GM12874 (cell line): Measurements from ENCODE around the gene ADAM33.

Source experiments
- TF ChIP-seq, protein P1 (sequence below): IDR thresholded peaks from 2 replicates; pipeline ENCODE4 v1.5.1; 2011; ENCODE audit warnings: low read depth, mild to moderate bottlenecking, control low read depth, low read length, moderate library complexity; ENCODE audit not compliant: insufficient read depth

Gene ADAM33, protein sequence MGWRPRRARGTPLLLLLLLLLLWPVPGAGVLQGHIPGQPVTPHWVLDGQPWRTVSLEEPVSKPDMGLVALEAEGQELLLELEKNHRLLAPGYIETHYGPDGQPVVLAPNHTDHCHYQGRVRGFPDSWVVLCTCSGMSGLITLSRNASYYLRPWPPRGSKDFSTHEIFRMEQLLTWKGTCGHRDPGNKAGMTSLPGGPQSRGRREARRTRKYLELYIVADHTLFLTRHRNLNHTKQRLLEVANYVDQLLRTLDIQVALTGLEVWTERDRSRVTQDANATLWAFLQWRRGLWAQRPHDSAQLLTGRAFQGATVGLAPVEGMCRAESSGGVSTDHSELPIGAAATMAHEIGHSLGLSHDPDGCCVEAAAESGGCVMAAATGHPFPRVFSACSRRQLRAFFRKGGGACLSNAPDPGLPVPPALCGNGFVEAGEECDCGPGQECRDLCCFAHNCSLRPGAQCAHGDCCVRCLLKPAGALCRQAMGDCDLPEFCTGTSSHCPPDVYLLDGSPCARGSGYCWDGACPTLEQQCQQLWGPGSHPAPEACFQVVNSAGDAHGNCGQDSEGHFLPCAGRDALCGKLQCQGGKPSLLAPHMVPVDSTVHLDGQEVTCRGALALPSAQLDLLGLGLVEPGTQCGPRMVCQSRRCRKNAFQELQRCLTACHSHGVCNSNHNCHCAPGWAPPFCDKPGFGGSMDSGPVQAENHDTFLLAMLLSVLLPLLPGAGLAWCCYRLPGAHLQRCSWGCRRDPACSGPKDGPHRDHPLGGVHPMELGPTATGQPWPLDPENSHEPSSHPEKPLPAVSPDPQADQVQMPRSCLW

GRCh38 chr20:3681931-3682781, at the start of gene ADAM33:
Gene ADAM33, minus strand, starts transcription at chr20:3682010. Its CDS starts 6 bp downstream, at chr20:3682004.
- TF ChIP-seq, protein P1, sequence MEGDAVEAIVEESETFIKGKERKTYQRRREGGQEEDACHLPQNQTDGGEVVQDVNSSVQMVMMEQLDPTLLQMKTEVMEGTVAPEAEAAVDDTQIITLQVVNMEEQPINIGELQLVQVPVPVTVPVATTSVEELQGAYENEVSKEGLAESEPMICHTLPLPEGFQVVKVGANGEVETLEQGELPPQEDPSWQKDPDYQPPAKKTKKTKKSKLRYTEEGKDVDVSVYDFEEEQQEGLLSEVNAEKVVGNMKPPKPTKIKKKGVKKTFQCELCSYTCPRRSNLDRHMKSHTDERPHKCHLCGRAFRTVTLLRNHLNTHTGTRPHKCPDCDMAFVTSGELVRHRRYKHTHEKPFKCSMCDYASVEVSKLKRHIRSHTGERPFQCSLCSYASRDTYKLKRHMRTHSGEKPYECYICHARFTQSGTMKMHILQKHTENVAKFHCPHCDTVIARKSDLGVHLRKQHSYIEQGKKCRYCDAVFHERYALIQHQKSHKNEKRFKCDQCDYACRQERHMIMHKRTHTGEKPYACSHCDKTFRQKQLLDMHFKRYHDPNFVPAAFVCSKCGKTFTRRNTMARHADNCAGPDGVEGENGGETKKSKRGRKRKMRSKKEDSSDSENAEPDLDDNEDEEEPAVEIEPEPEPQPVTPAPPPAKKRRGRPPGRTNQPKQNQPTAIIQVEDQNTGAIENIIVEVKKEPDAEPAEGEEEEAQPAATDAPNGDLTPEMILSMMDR: no peak

DNA sequence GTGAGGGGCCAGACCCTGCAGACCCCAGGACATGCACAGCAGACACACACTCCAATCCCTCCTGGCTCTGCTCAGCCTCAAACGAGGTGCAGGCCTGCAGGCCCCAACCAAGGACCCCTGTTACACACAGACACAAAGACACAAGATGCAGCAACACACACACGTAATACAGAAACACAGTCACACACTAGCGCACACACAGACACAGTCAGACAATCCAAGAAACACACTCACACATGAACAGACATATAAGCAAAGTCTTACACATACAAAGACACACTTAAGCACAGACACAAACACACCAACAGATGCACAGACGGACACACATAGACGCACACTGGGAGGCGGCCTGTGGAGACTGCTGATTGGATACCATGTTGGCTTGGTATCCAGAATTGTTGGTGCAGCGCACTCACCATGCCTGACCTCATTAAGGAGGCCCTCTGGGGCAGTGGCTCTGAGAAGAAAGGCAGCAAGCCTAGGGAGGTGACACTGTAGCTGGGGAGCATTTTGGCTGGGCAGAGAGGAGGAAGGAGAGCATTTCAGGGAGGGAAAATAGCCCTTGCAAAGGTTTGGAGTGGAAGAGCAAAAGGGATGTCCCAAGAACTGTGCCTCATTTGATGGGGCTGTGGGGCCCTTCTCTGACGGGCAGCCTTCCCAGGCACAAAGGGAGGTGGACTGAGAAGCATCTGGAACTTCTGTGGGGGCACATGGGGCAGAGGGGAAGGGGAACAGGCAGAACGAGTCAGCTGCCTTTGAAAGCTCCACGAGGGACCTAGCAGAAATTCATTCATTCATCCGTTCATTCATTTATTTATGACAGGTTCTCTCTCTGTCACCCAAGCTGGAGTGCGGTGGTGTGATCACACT, 49.2 kb upstream of the ADAM33 start:
- TF ChIP-seq, protein P1: no peak

DNA sequence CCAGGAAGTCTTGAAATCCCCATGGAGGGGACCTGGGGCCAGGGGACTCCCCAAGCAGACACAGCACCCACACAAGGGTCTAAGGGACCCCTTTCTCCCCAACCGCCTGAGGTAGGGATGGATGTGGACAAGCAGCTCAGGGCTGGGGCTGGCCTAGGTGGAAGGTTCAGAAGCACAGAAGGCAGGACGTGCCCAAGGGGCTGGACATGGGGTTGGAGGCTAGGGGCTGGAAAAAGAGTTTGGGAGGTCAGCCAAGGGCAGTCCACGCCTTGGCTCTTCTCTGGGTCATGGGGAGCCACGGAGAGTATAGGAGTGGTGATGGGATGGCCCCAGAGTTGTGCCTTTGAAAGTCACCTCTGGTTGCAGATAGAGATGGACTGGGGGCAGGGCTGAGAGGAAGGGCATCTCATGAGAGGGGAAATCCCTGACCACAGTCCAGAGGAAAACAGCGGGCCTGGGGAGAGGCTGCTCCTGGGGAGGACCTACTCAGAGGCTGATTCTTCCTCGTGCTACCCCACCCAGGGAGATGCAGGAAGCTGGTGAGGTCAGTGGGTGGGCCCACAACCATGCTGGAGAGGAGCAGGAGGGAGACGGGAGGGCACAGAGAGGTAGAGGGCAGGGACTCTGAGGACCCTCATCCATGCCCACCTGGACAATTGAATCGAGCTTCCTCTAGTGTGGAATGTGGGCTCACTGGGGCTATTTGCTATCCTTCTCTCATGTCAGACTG, 48.2 kb upstream of the ADAM33 start:
- TF ChIP-seq, protein P1: no peak

GRCh38 chr20:3729378-3729777, 47.6 kb upstream of the ADAM33 start:
- TF ChIP-seq, protein P1: no peak

- TF ChIP-seq, protein P1: no peak
Observed at GRCh38 chr20:3728876-3729275, 47.1 kb upstream of the ADAM33 start.

DNA sequence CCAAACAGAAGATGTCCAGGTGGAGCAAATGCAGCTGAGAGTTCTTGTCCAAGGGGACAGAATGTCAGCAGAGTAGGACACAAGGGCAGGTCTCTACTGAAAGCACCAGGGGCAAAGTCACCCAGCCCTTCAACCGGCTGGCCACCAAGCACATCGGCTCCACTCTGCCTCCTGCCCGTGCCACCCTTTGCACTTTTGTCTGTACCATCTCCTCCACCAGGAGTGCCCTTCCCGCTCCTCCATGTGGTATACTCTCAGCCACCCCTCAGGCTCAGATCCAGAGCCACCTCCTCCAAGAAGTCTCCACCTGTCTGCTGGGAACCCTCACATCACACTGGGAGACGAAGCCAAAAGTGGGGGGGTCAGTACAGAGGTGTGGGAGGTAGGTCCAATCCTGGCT, 46.5 kb upstream of the ADAM33 start:
- TF ChIP-seq, protein P1: no peak
